ENCODE measurements around the gene FAM98B. TPM values are rescaled to one million over a fixed set of nuclear protein-coding genes. Genes with fewer than 3 reads are reported as not detected.

The FAM98B gene
- total and polyA plus RNA-seq, 9 of the 15 experiments (the other 6 are each of a cell fraction or from before 2014, with no cell fraction given): 3.1 to 42.0 (median 9.4) TPM

- TF ChIP-seq BRF2 (IDR thresholded peaks at IDR 0.05; ENCODE audit: borderline replicate concordance, insufficient read depth, insufficient read length) (no peak), ZNF707 (CRISPR knock-in tag; conservative IDR thresholded peaks at IDR 0.05) (no peak), MCM3 (IDR thresholded peaks at IDR 0.05) (no peak), TCF3 (CRISPR knock-in tag; IDR thresholded peaks at IDR 0.05) (peak; percentile 41), ARHGAP35 (IDR thresholded peaks at IDR 0.05; ENCODE audit: partially characterized antibody) (peak; percentile 80), NCOR1 (IDR thresholded peaks at IDR 0.05) (no peak; the same call in 1 of the 2 replicates), ZC3H4 (CRISPR knock-in tag; IDR thresholded peaks at IDR 0.05; ENCODE audit: borderline replicate concordance) (no peak), PTTG1 (tag; IDR thresholded peaks at IDR 0.05; ENCODE audit: low read depth) (no peak), ZNF263 (CRISPR knock-in tag; IDR thresholded peaks at IDR 0.05; ENCODE audit: borderline replicate concordance) (no peak), ZNF592 (IDR thresholded peaks at IDR 0.05) (no peak), PBX2 (CRISPR knock-in tag; IDR thresholded peaks at IDR 0.05; ENCODE audit: low read depth) (no peak), PBX2 (tag; conservative IDR thresholded peaks at IDR 0.05; ENCODE audit: low read depth) (peak; percentile 62), CBX2 (IDR thresholded peaks at IDR 0.05; ENCODE audit: insufficient read depth, low read length, poor library complexity, severe bottlenecking) (no peak), ZNF511 (CRISPR knock-in tag; IDR thresholded peaks at IDR 0.05) (no peak), NCOA1 (IDR thresholded peaks at IDR 0.05; ENCODE audit: low read depth) (no peak), ZNF764 (CRISPR knock-in tag; IDR thresholded peaks at IDR 0.05; ENCODE audit: low read depth) (no peak), HEY1 (CRISPR knock-in tag; IDR thresholded peaks at IDR 0.05; ENCODE audit: borderline replicate concordance) (no peak), HMBOX1 (IDR thresholded peaks at IDR 0.05) (no peak), NONO (IDR thresholded peaks at IDR 0.05; ENCODE audit: low read depth in 2 of 2, low read length in 1 of 2) (no peak)
Measured at GRCh38 chr15:38508647-38509046, 54.7 kb downstream of the FAM98B start (continued).
